HepG2 (cell line): ENCODE measurements around the gene GPC6. TPM values are rescaled to one million over a fixed set of nuclear protein-coding genes. Genes with fewer than 3 reads are reported as not detected.

Experiments
- CCAR2 ChIP-seq: fragments of 200-400 bp; formaldehyde crosslinking; optimal IDR thresholded peaks from 2 replicates; pipeline ENCODE3; 2018; ENCODE audit warnings: low read depth, mild to moderate bottlenecking, low read length, moderate library complexity
- GABPA ChIP-seq, 2 experiments: IDR thresholded peaks; 2 replicates each; pipeline ENCODE4 v1.6.1; 2011 to 2016; ENCODE audit warnings: low read depth in 2 of 2, low read length in 1 of 2, missing biosample characterization in 1 of 2, missing genetic modification characterization in 1 of 2
- GFI1 ChIP-seq: sonication (generic); formaldehyde crosslinking; IDR thresholded peaks from 2 replicates; pipeline ENCODE4 v1.5.0; 2020; ENCODE audit warnings: missing genetic modification reagents, mild to moderate bottlenecking, borderline replicate concordance
- NFE2 ChIP-seq: sonication (generic); formaldehyde crosslinking; IDR thresholded peaks from 2 replicates; pipeline ENCODE4 v1.4.0; 2020; ENCODE audit warnings: missing genetic modification reagents
- U2AF2 ChIP-seq: fragments of 200-400 bp; formaldehyde crosslinking; IDR thresholded peaks from 2 replicates; pipeline ENCODE4 v1.6.1; 2017; ENCODE audit warnings: low read depth, mild to moderate bottlenecking, low read length
- ZMYM4 ChIP-seq: sonication (generic); formaldehyde crosslinking; IDR thresholded peaks from 2 replicates; pipeline ENCODE4 v1.8.1; 2023; ENCODE audit warnings: mild to moderate bottlenecking, missing genetic modification reagents
- ZNF260 ChIP-seq: sonication (generic); formaldehyde crosslinking; IDR thresholded peaks from 2 replicates; pipeline ENCODE4 v1.4.0; 2020; ENCODE audit warnings: missing genetic modification reagents, low read depth, mild to moderate bottlenecking, borderline replicate concordance
- ZNF563 ChIP-seq: sonication (generic); formaldehyde crosslinking; IDR thresholded peaks from 2 replicates; pipeline ENCODE4 v1.8.0; 2022; ENCODE audit warnings: mild to moderate bottlenecking, moderate library complexity, missing genetic modification reagents
- ZNF773 ChIP-seq: sonication (generic); formaldehyde crosslinking; IDR thresholded peaks from 2 replicates; pipeline ENCODE4 v1.4.0; 2020; ENCODE audit warnings: missing genetic modification reagents, borderline replicate concordance
- ZSCAN9 ChIP-seq: IDR thresholded peaks from 2 replicates; pipeline ENCODE4 v1.6.1; 2016; ENCODE audit warnings: borderline replicate concordance
- polyA plus RNA-seq, 8 experiments: library from polyadenylated mRNA; depleted of rRNA in 3 of 8; stranded (reverse) in 7 of 8; unstranded in 1 of 8; fragments of >200 nt; fragmentation: Illumina TruSeq in 4 of 8; extraction: Trizol in 4 of 8; gene quantifications; 2 replicates each; pipeline versions ENCODE4 v1.2.1 to v1.2.3, GENCODE V29; 2011 to 2016; ENCODE audit warnings: low read depth in 4 of 8, missing spikeins in 1 of 8, mixed read lengths in 1 of 8; ENCODE audit not compliant: insufficient read depth in 1 of 8
- total RNA-seq, 5 experiments: library from RNA; depleted of rRNA; stranded (reverse); fragments of >200 nt; fragmentation: Illumina TruSeq; extraction: Trizol; gene quantifications; 2 replicates each; pipeline ENCODE4 v1.2.3, GENCODE V29; 2016; ENCODE audit warnings: low read depth in 1 of 5
- TF ChIP-seq, protein P1 (sequence below): sonication (generic); formaldehyde crosslinking; IDR thresholded peaks from 2 replicates; pipeline ENCODE4 v1.9.0; 2021; ENCODE audit warnings: missing genetic modification reagents, borderline replicate concordance
- TF ChIP-seq, protein P2 (sequence below): sonication (generic); formaldehyde crosslinking; IDR thresholded peaks from 2 replicates; pipeline ENCODE4 v1.5.0; 2020; ENCODE audit warnings: missing genetic modification reagents
- TF ChIP-seq, protein P3 (sequence below): sonication (generic); formaldehyde crosslinking; IDR thresholded peaks from 2 replicates; pipeline ENCODE4 v1.5.1; 2020; ENCODE audit warnings: mild to moderate bottlenecking, missing genetic modification reagents, borderline replicate concordance
- TF ChIP-seq, protein P4 (sequence below): sonication (generic); formaldehyde crosslinking; IDR thresholded peaks from 2 replicates; pipeline ENCODE4 v1.4.0; 2020; ENCODE audit warnings: missing genetic modification reagents, borderline replicate concordance
- TF ChIP-seq, protein P5 (sequence below): sonication (generic); formaldehyde crosslinking; IDR thresholded peaks from 2 replicates; pipeline ENCODE4 v1.5.0; 2020; ENCODE audit warnings: missing genetic modification reagents, mild to moderate bottlenecking, borderline replicate concordance

Gene GPC6
- total and polyA plus RNA-seq, 2 of the 13 experiments (the other 11 are each of a cell fraction or from before 2014, with no cell fraction given): 24.5 to 33.9 TPM

DNA sequence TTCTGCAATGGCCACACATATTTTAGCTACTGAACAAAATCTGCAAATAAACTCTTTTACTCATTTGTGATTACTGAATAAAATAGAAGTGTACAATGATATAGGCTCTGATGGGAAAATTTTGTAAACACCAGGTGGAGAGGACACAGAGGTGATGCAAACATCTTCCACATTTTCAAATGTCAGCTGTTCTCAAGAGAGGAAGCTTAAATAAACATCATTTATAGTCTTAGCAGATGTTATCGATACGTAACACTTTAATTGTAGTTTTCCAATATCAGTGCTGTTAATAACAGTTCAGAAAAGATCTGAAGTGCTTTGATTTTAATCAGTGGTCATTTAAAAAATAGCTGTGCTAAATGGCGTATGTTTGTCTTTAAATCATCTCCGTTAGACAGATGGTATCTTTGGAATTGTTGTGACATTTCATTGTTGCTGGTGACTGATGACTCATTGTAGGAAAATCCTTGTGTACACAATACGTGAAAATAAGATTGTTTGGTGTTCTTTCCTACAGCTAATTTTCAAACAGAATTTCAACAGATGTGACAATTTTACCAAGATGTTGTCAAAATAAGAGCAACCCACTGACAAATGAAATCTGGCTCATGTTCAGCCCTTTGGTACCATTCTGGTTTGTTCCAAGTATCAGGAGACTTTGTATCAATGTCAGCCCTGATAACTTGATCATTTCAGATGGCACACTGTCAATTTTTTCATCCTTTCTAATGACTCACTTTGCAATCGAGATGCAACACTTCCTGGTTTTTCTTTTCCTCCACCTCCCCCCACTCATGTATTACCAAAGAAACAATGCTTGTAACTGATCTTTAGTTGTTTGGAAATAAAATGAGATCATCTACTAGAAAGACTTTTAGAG is 736.9 kb downstream of the GPC6 start (continued):
- TF ChIP-seq U2AF2: no peak
- TF ChIP-seq ZNF260 (CRISPR knock-in tag): no peak
- no peak for TF ChIP-seq ZNF563 (CRISPR knock-in tag)
- peak; percentile 52; the same call in 1 of the 2 replicates for TF ChIP-seq GFI1 (CRISPR knock-in tag)
- no peak for TF ChIP-seq GABPA (IDR thresholded peaks at IDR 0.05; ENCODE audit: low read depth, low read length)
- TF ChIP-seq GABPA (CRISPR knock-in tag; IDR thresholded peaks at IDR 0.05; ENCODE audit: low read depth): no peak; the same call in 1 of the 2 replicates
- TF ChIP-seq, protein P1, sequence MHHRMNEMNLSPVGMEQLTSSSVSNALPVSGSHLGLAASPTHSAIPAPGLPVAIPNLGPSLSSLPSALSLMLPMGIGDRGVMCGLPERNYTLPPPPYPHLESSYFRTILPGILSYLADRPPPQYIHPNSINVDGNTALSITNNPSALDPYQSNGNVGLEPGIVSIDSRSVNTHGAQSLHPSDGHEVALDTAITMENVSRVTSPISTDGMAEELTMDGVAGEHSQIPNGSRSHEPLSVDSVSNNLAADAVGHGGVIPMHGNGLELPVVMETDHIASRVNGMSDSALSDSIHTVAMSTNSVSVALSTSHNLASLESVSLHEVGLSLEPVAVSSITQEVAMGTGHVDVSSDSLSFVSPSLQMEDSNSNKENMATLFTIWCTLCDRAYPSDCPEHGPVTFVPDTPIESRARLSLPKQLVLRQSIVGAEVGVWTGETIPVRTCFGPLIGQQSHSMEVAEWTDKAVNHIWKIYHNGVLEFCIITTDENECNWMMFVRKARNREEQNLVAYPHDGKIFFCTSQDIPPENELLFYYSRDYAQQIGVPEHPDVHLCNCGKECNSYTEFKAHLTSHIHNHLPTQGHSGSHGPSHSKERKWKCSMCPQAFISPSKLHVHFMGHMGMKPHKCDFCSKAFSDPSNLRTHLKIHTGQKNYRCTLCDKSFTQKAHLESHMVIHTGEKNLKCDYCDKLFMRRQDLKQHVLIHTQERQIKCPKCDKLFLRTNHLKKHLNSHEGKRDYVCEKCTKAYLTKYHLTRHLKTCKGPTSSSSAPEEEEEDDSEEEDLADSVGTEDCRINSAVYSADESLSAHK: no peak
- no peak for TF ChIP-seq ZMYM4 (CRISPR knock-in tag)
- TF ChIP-seq NFE2 (CRISPR knock-in tag): no peak
- TF ChIP-seq CCAR2: no peak
- TF ChIP-seq ZSCAN9 (CRISPR knock-in tag): peak; percentile 54; the same call in 1 of the 2 replicates
- TF ChIP-seq, protein P2, sequence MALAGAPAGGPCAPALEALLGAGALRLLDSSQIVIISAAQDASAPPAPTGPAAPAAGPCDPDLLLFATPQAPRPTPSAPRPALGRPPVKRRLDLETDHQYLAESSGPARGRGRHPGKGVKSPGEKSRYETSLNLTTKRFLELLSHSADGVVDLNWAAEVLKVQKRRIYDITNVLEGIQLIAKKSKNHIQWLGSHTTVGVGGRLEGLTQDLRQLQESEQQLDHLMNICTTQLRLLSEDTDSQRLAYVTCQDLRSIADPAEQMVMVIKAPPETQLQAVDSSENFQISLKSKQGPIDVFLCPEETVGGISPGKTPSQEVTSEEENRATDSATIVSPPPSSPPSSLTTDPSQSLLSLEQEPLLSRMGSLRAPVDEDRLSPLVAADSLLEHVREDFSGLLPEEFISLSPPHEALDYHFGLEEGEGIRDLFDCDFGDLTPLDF (CRISPR knock-in tag): no peak
- TF ChIP-seq, protein P3, sequence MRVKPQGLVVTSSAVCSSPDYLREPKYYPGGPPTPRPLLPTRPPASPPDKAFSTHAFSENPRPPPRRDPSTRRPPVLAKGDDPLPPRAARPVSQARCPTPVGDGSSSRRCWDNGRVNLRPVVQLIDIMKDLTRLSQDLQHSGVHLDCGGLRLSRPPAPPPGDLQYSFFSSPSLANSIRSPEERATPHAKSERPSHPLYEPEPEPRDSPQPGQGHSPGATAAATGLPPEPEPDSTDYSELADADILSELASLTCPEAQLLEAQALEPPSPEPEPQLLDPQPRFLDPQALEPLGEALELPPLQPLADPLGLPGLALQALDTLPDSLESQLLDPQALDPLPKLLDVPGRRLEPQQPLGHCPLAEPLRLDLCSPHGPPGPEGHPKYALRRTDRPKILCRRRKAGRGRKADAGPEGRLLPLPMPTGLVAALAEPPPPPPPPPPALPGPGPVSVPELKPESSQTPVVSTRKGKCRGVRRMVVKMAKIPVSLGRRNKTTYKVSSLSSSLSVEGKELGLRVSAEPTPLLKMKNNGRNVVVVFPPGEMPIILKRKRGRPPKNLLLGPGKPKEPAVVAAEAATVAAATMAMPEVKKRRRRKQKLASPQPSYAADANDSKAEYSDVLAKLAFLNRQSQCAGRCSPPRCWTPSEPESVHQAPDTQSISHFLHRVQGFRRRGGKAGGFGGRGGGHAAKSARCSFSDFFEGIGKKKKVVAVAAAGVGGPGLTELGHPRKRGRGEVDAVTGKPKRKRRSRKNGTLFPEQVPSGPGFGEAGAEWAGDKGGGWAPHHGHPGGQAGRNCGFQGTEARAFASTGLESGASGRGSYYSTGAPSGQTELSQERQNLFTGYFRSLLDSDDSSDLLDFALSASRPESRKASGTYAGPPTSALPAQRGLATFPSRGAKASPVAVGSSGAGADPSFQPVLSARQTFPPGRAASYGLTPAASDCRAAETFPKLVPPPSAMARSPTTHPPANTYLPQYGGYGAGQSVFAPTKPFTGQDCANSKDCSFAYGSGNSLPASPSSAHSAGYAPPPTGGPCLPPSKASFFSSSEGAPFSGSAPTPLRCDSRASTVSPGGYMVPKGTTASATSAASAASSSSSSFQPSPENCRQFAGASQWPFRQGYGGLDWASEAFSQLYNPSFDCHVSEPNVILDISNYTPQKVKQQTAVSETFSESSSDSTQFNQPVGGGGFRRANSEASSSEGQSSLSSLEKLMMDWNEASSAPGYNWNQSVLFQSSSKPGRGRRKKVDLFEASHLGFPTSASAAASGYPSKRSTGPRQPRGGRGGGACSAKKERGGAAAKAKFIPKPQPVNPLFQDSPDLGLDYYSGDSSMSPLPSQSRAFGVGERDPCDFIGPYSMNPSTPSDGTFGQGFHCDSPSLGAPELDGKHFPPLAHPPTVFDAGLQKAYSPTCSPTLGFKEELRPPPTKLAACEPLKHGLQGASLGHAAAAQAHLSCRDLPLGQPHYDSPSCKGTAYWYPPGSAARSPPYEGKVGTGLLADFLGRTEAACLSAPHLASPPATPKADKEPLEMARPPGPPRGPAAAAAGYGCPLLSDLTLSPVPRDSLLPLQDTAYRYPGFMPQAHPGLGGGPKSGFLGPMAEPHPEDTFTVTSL (CRISPR knock-in tag): peak; percentile 93
- TF ChIP-seq, protein P4, sequence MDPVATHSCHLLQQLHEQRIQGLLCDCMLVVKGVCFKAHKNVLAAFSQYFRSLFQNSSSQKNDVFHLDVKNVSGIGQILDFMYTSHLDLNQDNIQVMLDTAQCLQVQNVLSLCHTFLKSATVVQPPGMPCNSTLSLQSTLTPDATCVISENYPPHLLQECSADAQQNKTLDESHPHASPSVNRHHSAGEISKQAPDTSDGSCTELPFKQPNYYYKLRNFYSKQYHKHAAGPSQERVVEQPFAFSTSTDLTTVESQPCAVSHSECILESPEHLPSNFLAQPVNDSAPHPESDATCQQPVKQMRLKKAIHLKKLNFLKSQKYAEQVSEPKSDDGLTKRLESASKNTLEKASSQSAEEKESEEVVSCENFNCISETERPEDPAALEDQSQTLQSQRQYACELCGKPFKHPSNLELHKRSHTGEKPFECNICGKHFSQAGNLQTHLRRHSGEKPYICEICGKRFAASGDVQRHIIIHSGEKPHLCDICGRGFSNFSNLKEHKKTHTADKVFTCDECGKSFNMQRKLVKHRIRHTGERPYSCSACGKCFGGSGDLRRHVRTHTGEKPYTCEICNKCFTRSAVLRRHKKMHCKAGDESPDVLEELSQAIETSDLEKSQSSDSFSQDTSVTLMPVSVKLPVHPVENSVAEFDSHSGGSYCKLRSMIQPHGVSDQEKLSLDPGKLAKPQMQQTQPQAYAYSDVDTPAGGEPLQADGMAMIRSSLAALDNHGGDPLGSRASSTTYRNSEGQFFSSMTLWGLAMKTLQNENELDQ (CRISPR knock-in tag): no peak
- TF ChIP-seq, protein P5, sequence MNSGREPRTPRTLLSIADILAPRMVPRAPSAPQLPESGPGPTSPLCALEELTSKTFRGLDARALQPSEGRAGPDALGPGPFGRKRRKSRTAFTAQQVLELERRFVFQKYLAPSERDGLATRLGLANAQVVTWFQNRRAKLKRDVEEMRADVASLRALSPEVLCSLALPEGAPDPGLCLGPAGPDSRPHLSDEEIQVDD: no peak
- no peak for TF ChIP-seq ZNF773
